ENCODE measurements around the gene BEND5.

DNA sequence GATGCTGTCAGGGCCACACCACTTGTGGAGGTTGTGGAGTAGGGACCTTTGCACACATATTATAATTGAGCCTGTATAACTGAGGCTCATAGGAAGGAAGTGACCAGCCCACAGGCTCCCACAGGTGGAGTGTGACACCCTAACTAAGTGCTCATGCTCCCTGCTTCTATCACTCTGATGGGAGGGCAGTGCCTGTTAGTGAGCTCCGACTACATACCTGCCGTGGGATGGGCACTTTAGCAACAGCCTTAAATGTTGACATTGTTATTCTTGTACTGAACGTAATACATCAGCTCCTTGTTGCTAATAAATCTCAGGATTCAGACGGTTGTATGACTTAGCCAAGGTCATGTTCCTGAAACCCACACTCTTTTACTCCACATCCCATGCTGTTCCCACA lies 58.0 kb downstream of the BEND5 start:
- TF ChIP-seq GATA2 (IDR thresholded peaks at IDR 0.05; ENCODE audit: low read depth, low read length), result no peak
- no peak for TF ChIP-seq GATA3 (IDR thresholded peaks at IDR 0.05; ENCODE audit: low read depth, low read length)
